ENCODE data around the gene IFNL1.
"Not testable (repeated sequence)": the region's sequence is repeated elsewhere in the genome, so short reads cannot be mapped to it uniquely, and the experiment has no call there.

The IFNL1 gene

DNA sequence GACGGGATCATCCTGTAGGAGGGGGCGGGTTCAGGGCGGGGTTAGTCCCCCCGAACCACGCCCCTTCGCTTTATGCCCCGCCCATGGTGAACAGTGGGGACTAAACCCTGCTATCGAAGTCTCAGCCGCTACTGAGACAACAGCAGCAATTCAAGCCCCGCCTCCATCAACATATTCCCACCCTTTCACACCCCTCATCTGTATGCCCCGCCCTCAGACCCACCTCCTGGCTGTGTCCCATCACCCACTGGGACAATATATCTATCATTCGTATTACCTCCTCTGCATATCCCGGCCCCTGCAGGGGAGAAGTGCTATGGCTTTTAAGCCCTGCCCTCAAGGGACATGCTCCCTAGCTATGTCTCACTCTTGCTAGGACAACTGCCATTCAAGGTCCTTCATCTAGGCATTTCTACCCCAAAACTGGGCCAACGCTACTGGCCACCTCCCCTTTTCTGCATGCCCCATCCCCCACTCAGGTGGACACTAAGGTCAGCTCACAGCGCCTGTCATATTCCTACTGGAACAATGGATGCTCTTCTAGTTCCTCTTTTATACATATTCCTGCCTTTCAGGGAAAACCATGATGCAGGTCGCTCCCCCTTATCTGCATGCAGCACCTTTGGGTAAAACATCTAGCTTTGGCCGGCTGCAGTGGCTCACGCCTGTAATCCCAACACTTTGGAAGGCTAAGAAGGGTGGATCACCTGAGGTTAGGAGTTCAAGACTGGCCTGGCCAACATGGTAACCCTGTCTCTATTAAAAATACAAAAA is 12.5 kb downstream of the IFNL1 start:
- no peak for DNase-seq (ENCODE audit: low read depth)

DNA sequence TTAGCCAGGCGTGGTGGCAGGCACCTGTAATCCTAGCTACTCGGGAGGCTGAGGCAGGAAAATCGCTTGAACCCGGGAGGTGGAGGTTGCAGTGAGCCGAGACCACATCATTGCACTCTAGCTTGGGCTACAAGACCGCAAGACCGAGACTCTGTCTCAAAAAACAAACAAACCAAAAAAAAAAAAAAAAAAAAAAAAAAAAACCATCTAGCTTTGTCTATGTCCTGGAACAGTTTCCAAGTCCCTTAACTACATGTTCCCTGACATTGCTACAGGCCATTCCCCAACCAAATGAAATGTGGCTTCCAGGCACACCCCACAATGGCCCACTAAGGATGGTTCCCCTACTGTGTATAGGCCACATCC is 13.1 kb downstream of the IFNL1 start:
- not testable (repeated sequence) for DNase-seq (ENCODE audit: low read depth)

DNA sequence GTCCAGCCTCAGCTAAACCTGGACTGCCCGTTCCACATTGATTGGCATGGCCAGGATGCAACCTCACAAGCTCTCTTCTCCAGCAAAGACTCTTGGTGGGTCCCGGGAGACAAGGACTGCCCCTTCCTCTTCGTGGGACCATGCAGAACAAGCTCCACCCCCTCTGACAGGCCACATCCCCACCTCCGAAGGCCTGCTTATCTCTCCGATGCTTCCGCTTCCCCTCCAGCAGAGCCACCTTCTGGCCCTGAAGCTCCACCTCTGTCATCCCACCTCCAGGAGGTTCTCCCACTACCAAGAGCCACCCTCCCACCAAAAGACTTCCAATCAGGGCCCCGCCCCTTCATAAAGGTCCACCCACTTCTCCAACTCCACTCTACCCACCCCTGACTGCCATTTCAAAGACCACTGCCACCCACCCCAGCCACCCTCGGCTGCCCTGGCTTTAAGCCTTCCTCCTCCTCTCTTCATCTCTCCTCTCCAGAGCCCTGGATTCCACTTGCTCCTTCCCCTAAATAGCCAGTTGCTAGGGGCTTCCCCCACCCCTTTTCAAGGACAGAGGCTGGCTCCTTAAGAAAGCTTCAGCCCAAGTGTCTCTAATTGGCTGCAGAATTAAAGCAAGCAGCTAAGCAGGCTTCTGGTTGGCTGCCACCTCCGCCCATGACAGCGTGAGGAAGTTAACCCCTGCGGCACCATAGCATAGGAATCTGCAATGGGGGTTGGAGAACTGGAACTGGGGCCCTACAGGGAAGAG is 14.5 kb downstream of the IFNL1 start:
- no peak for DNase-seq (ENCODE audit: low read depth)

DNA sequence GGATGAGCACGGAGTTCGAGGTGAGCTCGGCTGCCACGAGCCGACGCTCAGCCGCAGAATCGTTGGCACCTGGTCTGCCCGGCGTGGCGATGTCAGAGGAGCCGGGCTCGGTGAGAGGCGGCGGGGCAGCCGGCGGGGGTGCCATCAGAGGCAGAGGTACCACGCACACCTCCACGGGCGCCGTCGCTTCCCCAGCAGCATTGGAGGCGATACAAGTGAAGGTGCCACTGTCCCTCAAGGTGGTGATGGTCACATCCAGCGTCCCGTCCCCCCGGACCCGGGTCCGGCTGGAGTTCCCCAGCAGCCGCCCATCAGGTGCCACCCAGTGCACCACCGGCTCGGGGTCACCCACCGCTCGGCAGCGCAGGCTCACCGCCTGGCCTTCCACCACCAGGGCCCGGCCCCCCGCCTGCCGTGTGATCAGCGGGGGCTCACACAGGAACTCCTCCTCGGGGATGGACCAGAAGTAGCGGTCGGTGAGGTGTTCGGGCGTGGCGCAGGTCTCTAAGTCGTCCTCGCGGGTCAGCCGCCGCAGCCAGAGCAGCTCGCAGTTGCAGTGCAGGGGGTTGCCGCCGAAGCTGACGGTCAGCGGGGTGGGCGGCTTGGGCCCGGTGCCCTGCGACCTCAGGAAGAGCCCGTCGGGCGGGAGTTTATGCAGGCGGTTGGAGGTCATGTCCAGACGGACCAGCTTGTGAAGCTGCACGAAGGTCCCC is 18.0 kb downstream of the IFNL1 start:
- no peak for DNase-seq (ENCODE audit: low read depth)

DNA sequence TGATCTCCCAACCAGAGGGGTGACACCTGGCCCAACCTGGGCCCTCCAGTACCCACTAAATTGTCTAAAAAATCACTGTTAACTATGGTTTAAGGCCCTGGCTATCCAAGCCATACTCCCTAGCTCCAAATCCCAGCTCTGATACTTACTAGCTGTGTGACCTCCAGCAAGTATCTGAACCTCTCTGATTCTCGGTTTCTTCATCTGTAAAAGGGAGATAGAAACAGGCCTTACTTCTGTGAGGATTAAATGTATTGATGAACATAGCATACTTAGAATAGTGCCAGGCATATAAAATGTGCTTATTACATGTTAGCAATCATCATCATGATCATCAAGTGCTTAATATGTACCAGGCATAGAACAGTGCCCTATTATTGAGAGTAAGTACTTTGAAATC is 19.7 kb downstream of the IFNL1 start:
- no peak for DNase-seq (ENCODE audit: low read depth)

DNA sequence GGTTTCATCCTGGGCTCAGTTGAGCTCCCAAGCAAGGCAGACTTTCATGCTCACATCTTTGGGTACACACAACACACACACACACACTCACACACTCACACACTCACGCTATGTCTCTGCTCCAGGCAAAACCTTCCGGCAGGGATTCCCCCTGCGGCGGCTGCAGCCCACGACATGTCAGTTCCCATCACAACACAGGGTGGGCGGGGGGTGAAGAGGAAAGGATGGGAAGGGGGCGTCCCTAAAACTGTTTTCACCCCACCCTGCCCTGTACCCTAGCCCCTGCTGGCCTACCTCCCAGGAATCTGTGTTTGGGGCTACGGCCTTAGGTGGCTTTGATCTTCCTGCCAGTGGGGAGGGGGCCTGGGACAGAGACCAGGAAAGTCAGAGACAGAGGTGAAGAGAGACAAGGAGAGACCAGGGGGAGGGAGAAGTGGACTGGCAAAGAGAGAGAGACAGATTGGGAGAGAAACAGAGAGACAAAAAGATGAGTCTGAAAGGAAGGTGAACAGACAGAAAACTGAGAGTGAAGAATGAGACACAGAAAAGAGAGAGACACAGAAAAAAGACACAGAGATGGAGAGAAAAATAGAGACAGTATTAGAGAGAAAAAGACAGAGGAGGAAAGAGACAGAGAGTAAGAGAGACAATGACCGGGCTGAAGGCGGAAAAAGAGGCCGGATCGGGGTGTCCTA is 20.6 kb downstream of the IFNL1 start:
- DNase-seq (ENCODE audit: low read depth) = no peak

DNA sequence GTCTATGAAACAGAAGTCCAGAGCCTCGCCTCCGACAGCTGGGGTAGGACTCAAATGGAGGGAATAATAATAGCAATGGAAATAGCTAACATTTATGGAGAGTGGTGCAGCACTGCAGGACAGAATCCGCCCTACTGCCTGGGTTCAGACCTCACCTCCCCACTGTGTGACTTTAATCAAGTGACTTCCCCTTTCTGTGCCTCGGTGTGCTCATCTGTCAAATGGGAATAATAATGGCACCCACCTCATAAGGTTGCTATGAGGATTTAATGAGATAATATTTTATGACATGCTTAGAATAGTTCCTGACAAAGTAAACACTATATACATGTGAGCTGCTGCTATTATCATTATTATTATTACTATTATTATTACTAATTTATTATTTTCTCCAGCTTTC is 21.3 kb downstream of the IFNL1 start:
- DNase-seq (ENCODE audit: low read depth) = no peak

DNA sequence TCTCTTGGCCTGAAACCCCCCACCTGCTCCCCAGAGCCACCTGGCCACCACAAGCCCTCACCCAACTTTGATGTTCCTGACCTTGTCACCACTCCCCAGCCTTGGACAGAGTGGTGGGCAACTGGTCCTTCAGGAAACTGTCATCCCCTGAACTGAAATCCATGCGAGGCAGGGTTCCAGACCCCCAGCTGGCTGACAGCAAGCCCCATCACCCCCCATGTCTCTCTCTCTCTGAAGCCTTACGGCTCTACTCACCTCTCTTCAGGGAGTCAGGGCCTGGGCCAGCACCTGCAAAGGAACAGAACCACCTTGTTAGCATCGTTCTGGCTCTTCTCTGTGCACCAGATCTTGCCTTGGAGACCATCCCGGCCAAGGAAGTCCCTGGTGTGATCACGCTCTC is 21.9 kb downstream of the IFNL1 start:
- no peak for DNase-seq (ENCODE audit: low read depth)

DNA sequence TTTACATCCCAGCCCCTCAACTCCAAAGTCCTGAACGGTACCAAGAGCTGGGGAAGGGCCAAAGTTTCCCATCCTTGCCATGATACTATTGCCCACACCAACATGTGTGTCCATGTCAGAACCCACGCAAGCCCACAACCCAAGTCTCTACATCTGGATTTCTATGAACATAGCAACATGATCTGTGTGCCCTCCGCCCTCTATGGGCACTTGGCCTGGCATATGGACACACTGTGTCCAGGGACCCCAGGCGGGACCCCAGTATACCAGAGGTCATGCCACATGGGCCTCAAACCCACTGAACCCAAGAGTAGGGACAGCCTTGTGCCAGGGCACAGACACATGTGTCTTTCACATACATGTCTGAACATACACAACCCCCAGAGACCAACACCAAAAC is 22.5 kb downstream of the IFNL1 start:
- no peak for DNase-seq (ENCODE audit: low read depth)

DNA sequence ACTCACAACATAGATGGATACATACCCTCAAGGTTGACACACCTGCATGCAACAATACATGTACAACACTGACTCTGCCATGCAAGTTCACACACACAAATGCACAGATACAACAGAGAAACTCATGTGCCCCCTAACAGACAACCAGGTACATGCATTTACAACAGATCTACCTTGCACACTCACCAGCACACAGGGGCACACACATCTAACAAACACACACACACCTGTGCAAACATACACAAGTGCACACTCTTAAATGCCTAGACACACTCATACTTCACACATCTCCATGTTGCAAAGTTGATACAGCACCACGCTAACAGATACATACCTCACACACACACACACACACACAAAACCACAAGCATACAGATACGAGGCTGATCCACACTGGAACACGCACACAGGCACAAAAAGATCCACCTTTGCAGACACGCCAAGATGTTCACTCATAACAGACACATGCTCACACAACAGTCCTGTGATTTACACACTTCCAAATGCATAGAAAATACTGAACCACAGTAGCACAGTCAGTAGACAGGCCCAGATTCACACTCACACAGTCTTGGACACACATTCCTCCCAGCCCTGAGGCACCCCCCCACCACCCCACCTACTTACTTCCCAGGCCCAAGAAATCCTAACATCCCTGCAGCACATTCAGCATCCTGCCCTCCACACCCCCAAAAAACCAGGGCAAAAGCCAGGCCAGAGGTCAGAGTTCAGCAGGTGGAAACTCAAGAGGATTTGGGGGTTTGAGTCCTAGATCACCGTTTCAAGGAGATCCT is 23.1 kb downstream of the IFNL1 start:
- no peak for DNase-seq (ENCODE audit: low read depth)

DNA sequence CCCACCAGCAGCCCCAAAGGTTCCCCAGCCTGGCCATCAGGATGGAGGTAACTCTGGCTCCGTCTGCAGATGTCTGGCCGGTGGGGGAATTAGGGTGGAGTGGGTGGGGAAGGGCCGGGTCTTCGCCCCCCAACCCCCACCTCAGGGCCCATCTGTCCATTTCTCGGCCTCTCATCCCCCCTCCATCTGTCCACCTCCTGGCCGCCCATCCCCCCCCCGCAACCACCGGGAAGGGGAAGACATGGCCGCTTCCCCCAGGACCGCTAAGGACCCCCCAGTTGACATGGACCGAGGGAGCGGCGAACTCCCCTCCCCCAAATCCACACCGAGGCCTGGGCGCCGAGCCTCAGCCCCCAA is 23.7 kb downstream of the IFNL1 start:
- DNase-seq (ENCODE audit: low read depth) = no peak

DNA sequence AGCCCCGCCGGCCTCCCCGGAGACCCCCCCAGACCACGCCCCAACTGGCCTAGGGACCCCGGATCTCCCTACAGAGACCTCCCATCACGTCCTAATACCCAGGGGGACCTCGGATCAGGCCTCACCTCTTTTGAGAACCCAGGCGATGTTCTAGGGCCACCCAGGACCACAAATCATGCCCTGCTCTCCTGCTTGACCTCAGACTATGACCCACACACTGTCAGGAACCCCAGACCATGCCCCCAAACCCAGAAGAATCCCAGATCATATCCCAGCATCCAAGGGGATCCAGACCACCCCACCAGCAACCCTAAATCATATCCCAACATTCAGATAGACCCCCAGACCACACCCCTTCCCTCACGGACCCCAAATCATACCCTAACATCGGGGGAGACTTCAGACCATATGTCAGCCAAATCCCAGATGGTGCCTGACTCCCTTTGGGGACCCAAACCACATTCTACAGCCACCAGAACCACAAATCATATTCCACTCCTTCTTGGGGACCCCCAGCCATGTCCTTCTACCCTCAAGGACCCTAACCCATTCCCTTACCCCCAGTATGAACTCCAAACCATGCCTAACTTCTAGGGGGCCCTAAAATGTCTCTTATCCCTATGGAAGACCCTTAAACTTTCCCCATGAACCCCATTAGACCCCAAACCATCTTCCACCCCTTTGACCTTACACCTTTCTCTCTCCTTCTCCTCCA is 25.1 kb downstream of the IFNL1 start:
- DNase-seq (ENCODE audit: low read depth) = no peak

DNA sequence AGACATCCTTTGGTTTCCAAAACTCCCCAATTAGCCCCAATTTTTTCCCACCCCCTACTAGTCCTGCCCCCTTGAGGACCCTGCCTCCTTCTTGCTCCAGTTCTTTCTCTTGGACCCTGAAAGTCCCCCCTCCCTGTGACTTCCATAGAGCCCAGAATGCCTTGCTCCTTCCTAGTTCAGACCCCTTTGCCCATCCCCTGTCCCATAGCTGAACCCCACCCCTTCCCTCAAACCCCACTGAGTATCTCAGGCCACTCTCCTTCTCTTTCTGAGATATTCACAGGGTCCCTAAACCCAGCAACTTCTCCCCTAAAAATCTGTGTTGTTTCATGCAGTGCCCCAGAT is 25.6 kb downstream of the IFNL1 start:
- DNase-seq (ENCODE audit: low read depth) = no peak

DNA sequence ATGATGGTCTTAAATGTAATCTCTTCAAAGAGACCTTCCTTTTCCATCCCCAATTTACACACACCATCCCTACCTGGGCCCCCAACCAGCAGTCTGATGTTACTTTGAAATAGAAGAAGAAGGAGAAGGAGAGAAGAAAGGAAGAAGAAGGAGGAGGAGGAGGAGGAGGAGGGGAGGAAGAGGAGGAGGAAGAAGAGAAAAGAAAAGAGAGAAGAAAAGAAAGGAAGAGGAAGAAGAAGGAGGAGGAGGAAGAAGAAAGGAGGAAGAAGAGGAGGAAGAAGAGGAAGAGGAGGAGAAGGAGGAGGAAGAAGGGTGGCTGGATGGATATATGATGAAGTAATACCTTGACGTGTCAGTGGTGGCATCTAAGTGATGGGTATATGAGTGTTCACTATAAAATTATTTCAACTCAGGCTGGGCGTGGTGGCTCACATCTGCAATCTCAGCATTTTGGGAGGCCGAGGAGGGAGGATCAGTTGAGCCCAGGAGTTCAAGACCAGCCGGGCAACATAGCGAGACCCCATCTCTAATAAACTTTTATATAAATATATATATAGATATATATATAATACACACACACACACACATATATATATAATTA is 28.1 kb downstream of the IFNL1 start:
- DNase-seq (ENCODE audit: low read depth) = no peak

DNA sequence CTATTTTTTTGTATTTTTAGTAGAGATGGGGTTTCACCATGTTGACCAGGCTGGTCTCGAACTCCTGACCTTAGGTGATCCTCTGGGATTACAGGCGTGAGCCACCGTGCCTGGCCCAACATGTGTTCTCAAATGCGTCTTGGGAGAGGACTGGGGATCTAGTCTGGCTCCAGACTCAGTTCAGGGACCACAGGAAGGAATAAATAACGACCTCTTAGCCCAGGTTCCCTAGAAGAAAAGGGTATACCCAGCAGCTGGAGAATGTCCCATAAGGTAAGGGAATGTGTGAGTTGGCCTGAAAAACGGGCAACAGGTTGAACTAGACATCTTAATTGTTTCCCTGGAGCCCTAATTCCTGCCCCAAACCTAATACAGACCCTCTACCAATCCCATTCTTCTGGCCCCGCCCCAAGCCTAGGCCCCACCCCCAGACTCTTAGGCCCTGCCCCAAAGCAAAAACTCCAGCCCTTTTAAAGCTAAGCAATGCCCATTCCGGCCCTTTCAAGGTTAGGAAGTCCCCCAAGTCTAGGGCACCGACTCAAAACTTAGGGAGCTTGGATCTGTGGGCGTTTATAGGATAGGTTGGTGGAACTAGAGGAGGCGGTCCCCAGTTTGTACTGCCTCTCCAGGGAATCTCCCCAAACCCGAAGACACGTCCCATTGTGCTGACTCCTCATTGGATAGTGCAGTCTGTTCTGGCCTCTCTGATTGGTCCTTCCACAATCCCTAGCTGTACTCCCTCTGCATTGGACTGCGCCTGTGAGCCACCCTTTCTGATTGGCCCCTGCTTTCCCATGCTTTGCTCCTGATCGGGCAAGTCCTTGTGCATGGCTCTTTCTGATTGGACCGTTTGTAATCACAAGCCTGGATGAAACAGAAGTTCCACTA is 29.8 kb downstream of the IFNL1 start:
- DNase-seq (ENCODE audit: low read depth) = no peak

DNA sequence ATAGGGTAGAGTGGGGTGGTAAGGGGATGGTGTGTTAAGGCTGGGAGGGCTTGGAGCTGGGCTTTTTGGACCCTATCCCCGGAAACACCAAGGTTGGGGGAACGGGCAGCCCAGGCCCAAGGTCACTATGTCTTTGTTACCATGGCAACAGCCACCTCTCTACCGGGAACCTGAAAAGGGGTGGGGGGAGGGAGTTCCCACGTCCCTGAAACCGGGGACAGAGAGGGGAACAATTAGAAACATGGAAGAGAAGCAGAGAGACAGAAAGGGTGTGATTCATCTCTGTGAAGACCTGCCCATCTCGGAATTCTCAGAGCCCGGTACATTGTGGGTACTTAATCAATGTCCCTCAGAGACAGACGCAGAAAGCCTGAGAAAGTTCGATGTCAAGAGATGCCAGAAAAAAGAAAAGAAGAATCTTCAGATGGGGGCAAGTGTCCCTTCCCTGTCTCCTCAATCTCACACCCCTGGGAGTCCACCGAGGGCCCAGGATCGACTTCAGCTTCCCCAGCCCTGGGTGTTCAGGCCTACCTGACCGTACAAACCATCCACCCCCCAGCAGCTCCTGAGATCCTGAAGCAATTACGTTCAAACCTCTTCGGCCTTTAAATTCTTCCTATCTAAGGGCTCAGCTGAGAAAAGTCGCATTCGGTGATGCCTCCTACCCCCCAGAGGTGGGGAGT is 31.3 kb downstream of the IFNL1 start:
- no peak for DNase-seq (ENCODE audit: low read depth)

DNA sequence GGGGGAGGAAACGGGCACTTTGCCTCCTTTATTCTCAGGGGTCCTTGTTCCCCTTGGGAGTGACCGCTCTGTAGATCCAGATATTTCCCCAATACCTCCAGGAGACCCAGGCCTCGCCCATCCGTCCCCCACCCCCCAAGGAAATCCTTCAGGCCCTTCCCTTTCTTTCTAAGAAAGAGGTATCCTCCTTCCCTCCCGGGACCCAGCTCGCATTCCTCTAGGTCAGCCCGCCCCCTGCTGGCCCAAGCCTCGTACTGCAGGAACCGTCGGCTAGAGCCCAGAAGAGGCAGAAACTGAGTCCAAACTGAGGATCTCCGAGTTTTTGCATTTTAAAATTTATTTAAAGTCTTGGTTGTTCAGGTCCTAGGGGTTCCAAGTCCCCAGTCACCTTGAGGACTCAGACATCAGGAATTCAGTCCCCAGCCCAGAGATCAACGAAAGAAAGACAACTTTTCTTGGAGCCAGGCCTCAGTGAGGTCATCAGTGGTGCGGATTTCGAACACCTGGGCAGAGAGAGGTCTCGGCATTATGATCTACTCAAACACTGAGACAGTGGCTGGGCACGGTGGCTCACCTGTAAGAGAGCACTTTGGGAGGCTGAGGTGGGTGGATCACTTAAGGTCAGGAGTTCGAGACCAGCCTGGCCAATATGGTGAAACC is 32.0 kb downstream of the IFNL1 start:
- DNase-seq (ENCODE audit: low read depth) = peak; percentile 61

DNA sequence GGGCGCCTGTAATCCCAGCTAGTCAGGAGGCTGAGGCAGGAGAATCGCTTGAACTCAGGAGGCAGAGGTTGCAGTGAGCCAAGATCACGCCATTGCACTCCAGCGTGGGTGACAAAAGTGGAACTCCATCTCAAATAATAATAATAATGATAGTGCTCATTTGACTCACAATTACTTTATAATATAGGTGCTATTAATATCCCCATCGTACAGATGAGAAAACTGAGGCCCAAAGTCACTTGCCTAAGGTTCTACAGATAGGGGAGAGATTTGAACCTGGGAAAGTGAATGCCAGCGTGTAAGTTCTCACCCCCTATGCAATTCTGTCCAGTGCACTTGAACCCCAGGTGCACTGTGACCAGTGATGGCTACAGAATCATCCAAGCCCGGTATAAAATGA is 33.7 kb downstream of the IFNL1 start:
- DNase-seq (ENCODE audit: low read depth) = no peak

DNA sequence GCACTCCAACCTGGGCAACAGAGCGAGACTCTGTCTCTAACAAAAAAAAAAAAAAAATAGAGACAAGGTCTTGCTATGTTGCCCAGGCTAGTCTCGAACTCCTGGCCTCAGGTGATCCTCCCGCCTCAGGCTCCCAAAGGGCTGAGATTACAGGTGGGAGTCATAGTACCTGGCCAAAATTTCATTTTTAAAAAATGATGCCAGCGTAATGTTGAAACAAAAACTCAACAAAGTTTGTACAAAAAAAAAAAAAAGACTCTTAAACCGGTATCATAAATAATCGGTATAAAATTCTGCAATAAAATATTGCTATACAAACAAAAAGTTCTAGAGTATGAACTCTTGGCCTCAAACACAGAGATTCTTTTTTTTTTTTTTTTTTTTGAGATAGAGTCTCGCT is 36.1 kb downstream of the IFNL1 start:
- DNase-seq (ENCODE audit: low read depth) = no peak
